Fibroblast of skin of back (primary cell): ENCODE measurements around the gene LPXN.
"Not testable (repeated sequence)": the region's sequence is repeated elsewhere in the genome, so short reads cannot be mapped to it uniquely, and the experiment has no call there.

ENCODE experiments used
- DNase-seq: peaks from one replicate; pipeline ENCODE4 v3.0.0-alpha.2; 2013

Gene LPXN

GRCh38 chr11:58578635-58579191, 3.1 kb upstream of the LPXN start, which contains the start of gene ZFP91:
Gene ZFP91 (plus strand): TSS chr11:58579063. CDS start chr11:58579282, 219 bp downstream.
- peak; percentile 98 for DNase-seq

GRCh38 chr11:58578136-58578634, 2.5 kb upstream of the LPXN start:
- DNase-seq, result peak; percentile 98

- peak; percentile 88 for DNase-seq
Observed at GRCh38 chr11:58577555-58578135, 2.0 kb upstream of the LPXN start.

GRCh38 chr11:58576887-58577471, 1.3 kb upstream of the LPXN start:
- peak; percentile 54 for DNase-seq

- DNase-seq, result peak; percentile 46
Observed at GRCh38 chr11:58574881-58575280, 775 bp downstream of the LPXN start.

GRCh38 chr11:58573451-58574104, 2.1 kb downstream of the LPXN start:
- peak; percentile 87 for DNase-seq

- DNase-seq, result not testable (repeated sequence)
Observed at GRCh38 chr11:58572906-58573305, 2.8 kb downstream of the LPXN start.

- DNase-seq, result peak; percentile 56
Observed at GRCh38 chr11:58567889-58568512, 7.7 kb downstream of the LPXN start.

GRCh38 chr11:58564231-58564630, 11.4 kb downstream of the LPXN start:
- no peak for DNase-seq

- no peak for DNase-seq
Observed at GRCh38 chr11:58562375-58562800, 13.3 kb downstream of the LPXN start.

GRCh38 chr11:58561394-58562098, 14.1 kb downstream of the LPXN start:
- no peak for DNase-seq

- no peak for DNase-seq
Observed at GRCh38 chr11:58560842-58561241, 14.8 kb downstream of the LPXN start.

GRCh38 chr11:58549644-58550043, 26.0 kb downstream of the LPXN start:
- DNase-seq, result no peak

- no peak for DNase-seq
Observed at GRCh38 chr11:58546841-58547240, 28.8 kb downstream of the LPXN start.

- no peak for DNase-seq
Observed at GRCh38 chr11:58531865-58532341, 43.8 kb downstream of the LPXN start.

- DNase-seq, result no peak
Observed at GRCh38 chr11:58530236-58530635, 45.4 kb downstream of the LPXN start.

- no peak for DNase-seq
Observed at GRCh38 chr11:58527429-58527828, 48.2 kb downstream of the LPXN start.

- DNase-seq, result no peak
Observed at GRCh38 chr11:58526721-58527120, 48.9 kb downstream of the LPXN start.

GRCh38 chr11:58525037-58525614, 50.5 kb downstream of the LPXN start:
- DNase-seq, result no peak

- peak; percentile 77 for DNase-seq
Observed at GRCh38 chr11:58524232-58525036, 51.2 kb downstream of the LPXN start.
